Kidney (tissue), 14 donors: ENCODE measurements around the gene IGLL1. TPM values are rescaled to one million over a fixed set of nuclear protein-coding genes. Genes with fewer than 3 reads are reported as not detected.

ENCODE experiments used
- DNase-seq, 5 donors: peaks; one replicate each; pipeline ENCODE4 v3.0.0-alpha.2; 2013 to 2020
- FAIRE-seq: peaks from 2 replicates; lab custom pipeline; 2012; peaks lifted over from hg19 to GRCh38; lab: Jason Lieb, UNC
- H3K27ac ChIP-seq, 2 donors: one replicate each; pipeline ENCODE4 v1.7.0; 2013; ENCODE audit warnings: low read depth in 2 of 2, low read length in 2 of 2, inconsistent platforms in 1 of 2
- H3K27me3 ChIP-seq: one replicate; pipeline ENCODE4 v1.7.1; 2013; ENCODE audit warnings: low read length, inconsistent platforms; ENCODE audit not compliant: control insufficient read depth, insufficient read depth
- H3K36me3 ChIP-seq, 3 donors: one replicate each; pipeline versions ENCODE4 v1.7.0 to v1.7.1; 2013; ENCODE audit warnings: low read length in 3 of 3, control low read depth in 1 of 3, inconsistent platforms in 1 of 3; ENCODE audit not compliant: insufficient read depth in 3 of 3, control insufficient read depth in 2 of 3
- H3K4me1 ChIP-seq, 3 donors: one replicate each; pipeline versions ENCODE4 v1.7.0 to v1.7.1; 2013; ENCODE audit warnings: low read length in 3 of 3, inconsistent platforms in 1 of 3, low read depth in 1 of 3; ENCODE audit not compliant: control insufficient read depth in 2 of 3, insufficient read depth in 2 of 3
- H3K4me3 ChIP-seq, 3 donors: one replicate each; pipeline versions ENCODE4 v1.7.0 to v1.8.1; 2013; ENCODE audit warnings: low read length in 3 of 3, control low read depth in 1 of 3, inconsistent platforms in 1 of 3
- H3K9ac ChIP-seq, 3 donors: one replicate each; pipeline versions ENCODE4 v1.7.0 to v1.7.1; 2013; ENCODE audit warnings: low read length in 3 of 3, control low read depth in 1 of 3, inconsistent platforms in 1 of 3
- H3K9me3 ChIP-seq, 3 donors: one replicate each; pipeline versions ENCODE4 v1.7.0 to v1.7.1; 2013; ENCODE audit warnings: low read length in 3 of 3, control low read depth in 1 of 3, inconsistent platforms in 1 of 3; ENCODE audit not compliant: control insufficient read depth in 2 of 3, insufficient read depth in 1 of 3
- intact Hi-C: fragments of 100-400 bp; cut with DNase I; formaldehyde crosslinking; loops from one replicate; pipeline ENCODE4 v1.11.1; 2022
- polyA plus RNA-seq: library from polyadenylated mRNA; stranded (reverse); fragments of 350-450 nt; fragmentation: Illumina TruSeq; extraction: RNeasy Lipid Tissue Mini Kit (QIAGEN cat#74804); gene quantifications from one replicate; pipeline ENCODE4 v1.2.3, GENCODE V29; 2014; ENCODE audit warnings: low read depth, low replicate concordance; ENCODE audit not compliant: insufficient read depth
- total RNA-seq: library from RNA; stranded (reverse); fragmentation: NEBNext Ultra II Directional; extraction: Animal tissue kit (Norgen Biotek cat#: 25700); gene quantifications from one replicate; pipeline ENCODE4 v1.2.1, GENCODE V29; 2021
- TF ChIP-seq, protein P1 (sequence below): IDR thresholded peaks from 3 replicates; pipeline ENCODE4 v1.5.1; 2012; ENCODE audit warnings: mild to moderate bottlenecking, moderate library complexity, borderline replicate concordance; ENCODE audit not compliant: insufficient read depth; ENCODE audit errors: extremely low read depth
- donor health status: control.
- donor health status: control.
- donor health status: control.
- donor health status: control.
- donor health status: control.
- donor health status: DM: yes; HTN: yes; CAD: no.
- donor health status: Normal renal cell carcinoma (clear cell type).

The IGLL1 gene
- total and polyA plus RNA-seq, 2 donors from 2014 or later = not detected

GRCh38 chr22:23566705-23567475 lies 13.2 kb downstream of the IGLL1 start:
- H3K27ac ChIP-seq = peak overlapping the region in 1 of 2 donors; percentile 11
- TF ChIP-seq, protein P1, sequence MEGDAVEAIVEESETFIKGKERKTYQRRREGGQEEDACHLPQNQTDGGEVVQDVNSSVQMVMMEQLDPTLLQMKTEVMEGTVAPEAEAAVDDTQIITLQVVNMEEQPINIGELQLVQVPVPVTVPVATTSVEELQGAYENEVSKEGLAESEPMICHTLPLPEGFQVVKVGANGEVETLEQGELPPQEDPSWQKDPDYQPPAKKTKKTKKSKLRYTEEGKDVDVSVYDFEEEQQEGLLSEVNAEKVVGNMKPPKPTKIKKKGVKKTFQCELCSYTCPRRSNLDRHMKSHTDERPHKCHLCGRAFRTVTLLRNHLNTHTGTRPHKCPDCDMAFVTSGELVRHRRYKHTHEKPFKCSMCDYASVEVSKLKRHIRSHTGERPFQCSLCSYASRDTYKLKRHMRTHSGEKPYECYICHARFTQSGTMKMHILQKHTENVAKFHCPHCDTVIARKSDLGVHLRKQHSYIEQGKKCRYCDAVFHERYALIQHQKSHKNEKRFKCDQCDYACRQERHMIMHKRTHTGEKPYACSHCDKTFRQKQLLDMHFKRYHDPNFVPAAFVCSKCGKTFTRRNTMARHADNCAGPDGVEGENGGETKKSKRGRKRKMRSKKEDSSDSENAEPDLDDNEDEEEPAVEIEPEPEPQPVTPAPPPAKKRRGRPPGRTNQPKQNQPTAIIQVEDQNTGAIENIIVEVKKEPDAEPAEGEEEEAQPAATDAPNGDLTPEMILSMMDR = no peak
- no peak overlapping the region for H3K9ac ChIP-seq
- H3K36me3 ChIP-seq = no peaks in the 10 kb centered on the region
- FAIRE-seq (no peak), DNase-seq (peak in 2 of 5 donors; percentile 64 to 77)
- no peaks in the 10 kb centered on the region for H3K9me3 ChIP-seq
- intact Hi-C loops = no loop called here
- H3K4me3 ChIP-seq = no peak overlapping the region
- peaks cover 0 to 8% (median 6%) of the 10 kb centered on the region in 3 donors for H3K4me1 ChIP-seq
- H3K27me3 ChIP-seq = no peaks in the 10 kb centered on the region

GRCh38 chr22:23565915-23566704 lies 14.0 kb downstream of the IGLL1 start:
- DNase-seq (peak; percentile 77 to 89 (median 85)), FAIRE-seq (no peak)
- peak overlapping the region; percentile 5 to 46 (median 44) for H3K4me3 ChIP-seq
- peaks cover 0 to 8% (median 6%) of the 10 kb centered on the region in 3 donors for H3K4me1 ChIP-seq
- H3K36me3 ChIP-seq = no peaks in the 10 kb centered on the region
- intact Hi-C loops = no loop called here
- H3K9me3 ChIP-seq = no peaks in the 10 kb centered on the region
- H3K27me3 ChIP-seq = no peaks in the 10 kb centered on the region
- H3K27ac ChIP-seq = no peak overlapping the region
- peak overlapping the region in 2 of 3 donors; percentile 3 to 20 for H3K9ac ChIP-seq
- TF ChIP-seq, protein P1 = no peak

- DNase-seq (peak; percentile 35 to 78 (median 41)), FAIRE-seq (no peak)
- TF ChIP-seq, protein P1 = no peak
- no peaks in the 10 kb centered on the region for H3K9me3 ChIP-seq
- H3K36me3 ChIP-seq = no peaks in the 10 kb centered on the region
- peak overlapping the region in 1 of 3 donors; percentile 3 for H3K9ac ChIP-seq
- intact Hi-C loops = no loop called here
- peaks cover 0 to 8% (median 6%) of the 10 kb centered on the region in 3 donors for H3K4me1 ChIP-seq
- H3K4me3 ChIP-seq = peak overlapping the region in 2 of 3 donors; percentile 5 to 46
- no peaks in the 10 kb centered on the region for H3K27me3 ChIP-seq
- no peak overlapping the region for H3K27ac ChIP-seq
Measured at GRCh38 chr22:23565305-23565914, 14.7 kb downstream of the IGLL1 start.
